Ammon's horn (tissue), 1 donor: ENCODE results near the gene SRA1.
A peak's percentile ranks its signal among the peaks of the same experiment; 100 is the strongest.

Experiments used
- DNase-seq: peaks from one replicate; pipeline ENCODE4 v3.0.0-alpha.2; 2016; ENCODE audit warnings: low spot score

Gene SRA1

GRCh38 chr5:140550147-140551079, 6.9 kb downstream of the SRA1 start:
- peak; percentile 40 for DNase-seq

GRCh38 chr5:140549237-140550144, 7.8 kb downstream of the SRA1 start:
- DNase-seq, result peak; percentile 67

DNA sequence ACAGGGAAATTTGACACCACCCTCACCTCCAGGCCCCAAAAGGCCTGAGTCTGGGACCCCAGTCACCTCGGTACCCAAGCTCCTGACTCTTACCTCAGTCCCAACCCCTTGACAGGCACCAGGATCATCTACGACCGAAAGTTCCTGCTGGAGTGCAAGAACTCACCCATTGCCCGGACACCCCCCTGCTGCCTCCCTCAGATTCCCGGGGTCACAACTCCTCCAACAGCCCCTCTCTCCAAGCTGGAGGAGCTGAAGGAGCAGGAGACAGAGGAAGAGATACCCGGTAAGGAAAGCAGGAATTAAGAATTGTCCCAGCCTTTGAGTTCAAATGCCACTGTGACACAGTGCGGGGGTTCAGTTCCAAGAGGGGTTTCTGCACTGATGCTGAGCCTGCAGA, 8.5 kb downstream of the SRA1 start:
- no peak for DNase-seq

- no peak for DNase-seq
Observed at GRCh38 chr5:140548300-140548688, 9.0 kb downstream of the SRA1 start.

GRCh38 chr5:140547508-140548299, 9.6 kb downstream of the SRA1 start, which contains the start of gene EIF4EBP3:
TSS of gene EIF4EBP3 (plus strand) at chr5:140547662. CDS start at chr5:140547738, 76 bp downstream.
- DNase-seq, result peak; percentile 99

DNA sequence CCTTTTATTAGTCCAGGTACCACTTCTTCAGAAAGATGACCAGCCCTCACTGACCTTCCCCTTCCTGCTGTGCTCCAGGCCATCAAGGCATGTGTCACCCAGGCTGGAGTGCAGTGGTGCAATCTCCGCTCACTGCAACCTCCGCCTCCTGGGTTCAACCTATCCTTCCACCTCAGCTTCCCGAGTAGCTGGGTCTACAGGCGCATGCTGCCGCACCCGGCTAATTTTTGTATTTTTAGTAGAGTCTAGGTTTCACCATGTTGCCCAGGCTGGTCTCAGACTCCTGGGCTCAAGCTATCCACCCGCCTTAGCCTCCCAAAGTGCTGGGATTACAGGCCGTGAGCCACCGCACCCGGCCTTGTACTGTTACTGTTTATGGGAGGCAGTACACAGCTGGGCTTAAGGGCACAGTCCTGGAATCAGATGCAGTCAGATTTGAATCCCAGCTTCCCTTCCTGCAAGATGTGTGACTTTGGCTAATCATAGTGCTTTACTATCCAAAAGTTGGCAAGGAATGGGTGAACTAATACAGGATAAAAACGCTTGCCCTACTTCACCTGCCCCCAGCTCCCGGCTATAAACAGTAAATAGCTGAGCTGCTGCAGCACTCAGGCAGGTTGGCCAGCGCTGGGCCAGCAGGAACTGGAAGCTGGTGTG, 10.3 kb downstream of the SRA1 start:
- no peak for DNase-seq

DNA sequence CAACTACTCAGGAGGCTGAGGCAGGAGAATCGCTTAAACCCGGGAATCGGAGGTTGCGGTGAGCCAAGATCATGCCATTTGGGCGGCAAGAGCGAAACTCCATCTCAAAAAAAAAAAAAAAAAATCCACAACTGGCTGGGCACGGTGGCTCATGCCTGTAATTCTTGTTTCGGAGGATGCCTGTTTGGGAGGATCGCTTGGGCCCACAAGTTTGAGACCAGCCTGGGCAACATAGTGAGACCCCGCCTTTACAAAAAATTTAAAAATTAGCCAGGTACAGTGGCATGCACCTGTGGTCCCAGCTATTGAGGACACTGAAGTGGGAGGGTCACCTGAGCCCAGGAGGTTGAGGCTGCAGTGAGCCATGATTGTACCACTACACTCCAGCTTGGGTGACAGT, 11.7 kb downstream of the SRA1 start:
- no peak for DNase-seq

DNA sequence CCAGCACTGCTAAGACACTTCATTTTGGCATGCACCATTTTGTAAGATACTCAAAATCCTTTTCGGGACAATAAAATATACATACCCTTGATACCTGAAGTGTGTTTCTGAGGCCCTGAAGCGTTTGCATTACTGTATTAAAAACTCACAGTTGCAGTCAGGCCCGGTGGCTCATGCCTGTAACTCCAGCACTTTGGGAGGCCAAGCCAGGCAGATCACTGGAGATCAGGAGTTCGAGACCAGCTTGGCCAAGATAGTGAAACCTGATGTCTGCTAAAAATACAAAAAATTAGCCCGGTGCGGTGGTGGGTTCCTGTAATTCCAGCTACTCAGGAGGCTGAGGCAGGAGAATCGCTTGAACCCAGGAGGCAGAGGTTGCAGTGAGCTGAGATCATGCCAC, 12.3 kb downstream of the SRA1 start:
- DNase-seq, result no peak

DNA sequence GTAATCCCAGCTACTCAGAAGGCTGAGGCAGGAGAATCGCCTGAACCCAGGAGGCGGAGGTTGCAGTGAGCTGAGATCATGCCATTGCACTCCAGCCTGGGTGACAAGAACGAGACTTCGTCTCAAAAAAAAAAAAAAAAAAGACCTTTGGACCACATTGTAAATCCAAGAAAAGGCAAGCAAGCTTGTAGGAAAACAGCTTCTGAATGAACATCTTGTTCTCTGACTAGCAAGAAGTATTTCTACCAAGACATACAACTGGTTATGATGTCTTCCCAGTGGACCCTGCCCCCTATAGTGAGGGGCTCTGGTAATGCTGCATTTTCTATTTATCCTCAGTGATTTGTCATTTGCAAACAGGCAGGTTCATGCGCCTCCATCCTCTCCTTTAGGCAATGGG, 14.3 kb downstream of the SRA1 start:
- no peak for DNase-seq

DNA sequence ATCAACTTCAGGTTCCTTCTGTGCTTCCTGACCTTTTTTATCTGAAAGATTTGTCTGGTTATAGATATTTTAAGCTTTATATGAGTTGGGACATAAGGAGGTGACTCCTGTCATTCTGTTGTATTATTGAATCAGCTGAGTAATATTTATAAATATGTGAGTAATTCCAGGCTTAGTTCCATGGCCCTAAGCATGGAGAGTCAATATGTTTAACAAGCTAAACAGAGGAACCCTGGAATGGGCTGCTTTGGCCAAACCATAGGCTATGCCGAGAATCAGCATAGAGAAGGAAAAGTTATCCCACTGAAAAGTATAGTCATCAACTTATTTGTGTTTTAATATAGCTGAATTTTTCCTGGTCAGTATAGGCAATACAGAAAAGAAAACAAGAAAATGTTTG, 17.0 kb downstream of the SRA1 start:
- no peak for DNase-seq

DNA sequence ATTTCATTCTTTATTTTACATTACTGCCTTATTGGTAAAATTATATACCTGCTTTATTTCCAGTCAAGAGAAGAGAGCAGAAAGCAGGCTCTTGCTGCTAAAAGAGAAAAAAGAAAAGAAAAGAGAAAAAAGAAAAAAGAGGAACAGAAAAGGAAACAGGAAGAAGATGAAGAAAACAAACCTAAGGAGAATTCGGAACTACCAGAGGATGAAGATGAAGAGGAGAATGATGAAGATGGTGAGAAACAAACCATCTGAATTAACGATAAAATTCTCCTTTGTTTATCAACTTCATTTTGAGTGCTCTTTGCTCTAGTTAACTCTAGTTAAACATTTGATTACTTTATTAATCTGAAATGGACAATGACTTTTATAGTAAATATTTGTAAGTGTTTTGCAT, 33.3 kb downstream of the SRA1 start:
- DNase-seq, result no peak

- DNase-seq, result no peak
Observed at GRCh38 chr5:140513124-140513523, 44.1 kb downstream of the SRA1 start.

GRCh38 chr5:140509898-140510297, 47.4 kb downstream of the SRA1 start:
- no peak for DNase-seq

GRCh38 chr5:140502834-140503233, 54.4 kb downstream of the SRA1 start:
- no peak for DNase-seq
